HG02642 (cell line): ENCODE results near the gene FGF8.

ENCODE experiments used
- ATAC-seq: cut with Tn5 transposase; IDR thresholded peaks from one replicate; pipeline ENCODE4 v1.9.1; 2021; ENCODE audit warnings: mild to moderate bottlenecking; ENCODE audit not compliant: unreplicated experiment, poor library complexity

FGF8 gene

GRCh38 chr10:101782811-101783735 lies 7.2 kb upstream of the FGF8 start, which contains the start of gene NPM3:
Gene NPM3 (minus strand): TSS chr10:101783446. CDS start chr10:101783390, 56 bp downstream.
- peak; percentile 55 for ATAC-seq

GRCh38 chr10:101781984-101782810 lies 6.3 kb upstream of the FGF8 start:
- no peak for ATAC-seq

- ATAC-seq: no peak
These were observed 5.7 kb upstream of the FGF8 start for GRCh38 chr10:101781655-101781983.

GRCh38 chr10:101780818-101781654 lies 5.1 kb upstream of the FGF8 start:
- ATAC-seq: peak; percentile 35

- no peak for ATAC-seq
These were observed 4.4 kb upstream of the FGF8 start for GRCh38 chr10:101780187-101780817.

- peak; percentile 54 for ATAC-seq
These were observed 3.8 kb upstream of the FGF8 start for GRCh38 chr10:101779544-101780186.

- no peak for ATAC-seq
These were observed 3.0 kb upstream of the FGF8 start for GRCh38 chr10:101778781-101779543.

GRCh38 chr10:101778151-101778780 lies 2.4 kb upstream of the FGF8 start:
- no peak for ATAC-seq

- ATAC-seq: no peak
These were observed 1.8 kb upstream of the FGF8 start for GRCh38 chr10:101777619-101778145.

GRCh38 chr10:101776161-101776817 lies 375 bp upstream of the FGF8 start:
- ATAC-seq: no peak

GRCh38 chr10:101774589-101775272 lies 1.2 kb downstream of the FGF8 start:
- no peak for ATAC-seq

- ATAC-seq: no peak
These were observed 1.9 kb downstream of the FGF8 start for GRCh38 chr10:101773923-101774588.

- no peak for ATAC-seq
These were observed 2.8 kb downstream of the FGF8 start for GRCh38 chr10:101772895-101773761.

GRCh38 chr10:101772017-101772894 lies 3.7 kb downstream of the FGF8 start:
- ATAC-seq: no peak

- ATAC-seq: no peak
These were observed 4.5 kb downstream of the FGF8 start for GRCh38 chr10:101771380-101771779.
